ENCODE measurements around the gene GPR152. TPM values are rescaled to one million over a fixed set of nuclear protein-coding genes. Genes with fewer than 3 reads are reported as not detected.
A peak's percentile ranks its signal among the peaks of the same experiment; 100 is the strongest.

Gene GPR152
- total RNA-seq, 4 donors from 2014 or later = not detected

- 60% methylated on average over 1 of the region's 3 CpGs; no CpG with 5 or more reads in 1 of the 2 donors for WGBS, 2 donors
Measured at GRCh38 chr11:67455054-67455453, 2.5 kb upstream of the GPR152 start, which contains the start of gene CABP4. TSS of gene CABP4 (plus strand) at chr11:67455354. CDS start at chr11:67455424, 70 bp downstream.

GRCh38 chr11:67453816-67454732 is 1.5 kb upstream of the GPR152 start:
- H3K4me1 ChIP-seq = peaks cover 0 to 13% (median 0%) of the 10 kb centered on the region in 3 donors
- no peak for TF ChIP-seq CTCF (IDR thresholded peaks at IDR 0.05)
- no peak for TF ChIP-seq POLR2A (IDR thresholded peaks at IDR 0.05)
- no peak overlapping the region for H3K4me3 ChIP-seq
- no peak for DNase-seq
- WGBS, 2 donors = 64 to 86% methylated on average over 3 to 11 of the region's 21 CpGs
- no peak overlapping the region for H3K27ac ChIP-seq
- H3K27me3 ChIP-seq = no peaks in the 10 kb centered on the region
- H3K9me3 ChIP-seq = no peaks in the 10 kb centered on the region
- no peaks in the 10 kb centered on the region for H3K36me3 ChIP-seq
- intact Hi-C loops (cut with DNase I) = no loop called here

More at GRCh38 chr11:67455054-67455453, 2.5 kb upstream of the GPR152 start, which contains the start of gene CABP4:
- Histone ChIP-seq H3K27ac (no peak within 1 kb of the TSS), H3K27me3 (no peaks in the 10 kb centered on the region), H3K36me3 (no peaks in the 10 kb centered on the region), H3K4me3 (no peak within 1 kb of the TSS), H3K4me1 (peaks cover 0 to 23% (median 0%) of the 10 kb centered on the region in 3 donors), H3K9me3 (no peaks in the 10 kb centered on the region)
- no peak for DNase-seq
- intact Hi-C loops (cut with DNase I) = no loop called here
- no peak for TF ChIP-seq CTCF (IDR thresholded peaks at IDR 0.05)
- no peak for TF ChIP-seq POLR2A (IDR thresholded peaks at IDR 0.05)

- H3K4me1 ChIP-seq = peaks cover 0 to 17% (median 0%) of the 10 kb centered on the region in 3 donors
- no peak for DNase-seq
- WGBS, 2 donors = 81 to 100% methylated on average over 3 to 4 of the region's 14 CpGs
- intact Hi-C loops (cut with DNase I) = no loop called here
- H3K36me3 ChIP-seq = no peaks in the 10 kb centered on the region
- H3K4me3 ChIP-seq = no peak overlapping the region
- no peaks in the 10 kb centered on the region for H3K27me3 ChIP-seq
- no peaks in the 10 kb centered on the region for H3K9me3 ChIP-seq
- peak overlapping the region in 2 of 4 donors; percentile 54 to 67 for H3K27ac ChIP-seq
- TF ChIP-seq POLR2A (IDR thresholded peaks at IDR 0.05) (no peak), CTCF (IDR thresholded peaks at IDR 0.05) (no peak)
Measured at GRCh38 chr11:67451658-67451976, 912 bp downstream of the GPR152 start.

- intact Hi-C loops (cut with DNase I) = no loop called here
- Histone ChIP-seq H3K4me1 (peaks cover 0 to 17% (median 0%) of the 10 kb centered on the region in 3 donors), H3K4me3 (no peak overlapping the region), H3K36me3 (no peaks in the 10 kb centered on the region), H3K27me3 (no peaks in the 10 kb centered on the region), H3K9me3 (no peaks in the 10 kb centered on the region), H3K27ac (no peak overlapping the region)
- TF ChIP-seq POLR2A (IDR thresholded peaks at IDR 0.05) = no peak
- TF ChIP-seq CTCF (IDR thresholded peaks at IDR 0.05) = no peak
- 87 to 98% methylated on average over 7 to 12 of the region's 25 CpGs for WGBS, 2 donors
- no peak for DNase-seq
Measured at GRCh38 chr11:67450796-67451657, 1.5 kb downstream of the GPR152 start.
